Upper lobe of left lung (tissue), 6 donors: ENCODE measurements around the gene TXNRD1. TPM values are rescaled to one million over a fixed set of nuclear protein-coding genes. Genes with fewer than 3 reads are reported as not detected.

Source experiments
- ATAC-seq, 2 donors: fragments of 200-7000 bp; cut with Tn5 transposase; one replicate each; pipeline ENCODE4 v1.9.1; 2022; ENCODE audit warnings: mild to moderate bottlenecking in 2 of 2, moderate library complexity in 2 of 2; ENCODE audit not compliant: low FRiP score in 2 of 2
- DNase-seq, 2 donors: peaks; one replicate each; pipeline ENCODE4 v3.0.0-alpha.2; 2019 to 2020
- H3K27ac ChIP-seq, 4 donors: fragments of 200-600 bp; sonication (generic); one replicate each; pipeline ENCODE4 v1.5.1; 2016 to 2019
- H3K27me3 ChIP-seq, 4 donors: fragments of 200-600 bp; sonication (generic); one replicate each; pipeline ENCODE4 v1.5.1; 2017 to 2019
- H3K36me3 ChIP-seq, 4 donors: fragments of 200-600 bp; sonication (generic); one replicate each; pipeline ENCODE4 v1.5.1; 2016 to 2019
- H3K4me1 ChIP-seq, 4 donors: fragments of 200-600 bp; sonication (generic); one replicate each; pipeline ENCODE4 v1.5.1; 2018 to 2019
- H3K4me3 ChIP-seq, 4 donors: fragments of 200-600 bp; sonication (generic); one replicate each; pipeline ENCODE4 v1.5.1; 2017 to 2019; ENCODE audit warnings: mild to moderate bottlenecking in 2 of 4, moderate library complexity in 1 of 4
- H3K9me3 ChIP-seq, 4 donors: fragments of 200-600 bp; sonication (generic); one replicate each; pipeline ENCODE4 v1.5.1; 2018 to 2019
- EP300 ChIP-seq, 4 donors: sonication (generic); formaldehyde crosslinking; IDR thresholded peaks; one replicate each; pipeline ENCODE4 v1.5.1; 2017; ENCODE audit warnings: antibody characterized with exemption in 4 of 4, control low read depth in 2 of 4
- POLR2A ChIP-seq, 4 donors: fragments of 450-650 bp; IDR thresholded peaks; one replicate each; pipeline ENCODE4 v1.5.1; 2016 to 2017; ENCODE audit warnings: antibody characterized with exemption in 4 of 4, mild to moderate bottlenecking in 2 of 4
- POLR2AphosphoS5 ChIP-seq, 2 donors: sonication (generic); formaldehyde crosslinking; IDR thresholded peaks; one replicate each; pipeline ENCODE4 v1.5.1; 2017; ENCODE audit warnings: antibody characterized with exemption in 2 of 2
- WGBS, 2 donors: methylation state at CpG; one replicate each; pipeline ENCODE4 v1.1.5; 2017 to 2018; 5-methylcytosine and 5-hydroxymethylcytosine counted together
- total RNA-seq, 6 donors: library from RNA; depleted of rRNA in 4 of 6; stranded (reverse); fragments of >200 nt in 4 of 6; gene quantifications; one replicate each; pipeline versions ENCODE4 v1.1.0 to v1.2.1, GENCODE V29; 2016 to 2021
- TF ChIP-seq, protein P1 (sequence below), 6 experiments: fragments of 450-650 bp in 4 of 6; fragments of 200-600 bp in 2 of 6; sonication (generic) in 2 of 6; IDR thresholded peaks; one replicate each; pipeline ENCODE4 v1.5.1; 2016 to 2019; ENCODE audit warnings: antibody characterized with exemption in 6 of 6
- donor health status: DM: no; HTN: no; CAD: no; lungs with moderate emphysema.
- donor health status: DM: no; HTN: yes; CAD: no; lungs with severe emphysema.

TXNRD1 gene
- total RNA-seq, 6 donors from 2014 or later, result 124 to 381 (median 162) TPM

GRCh38 chr12:104336115-104336514, 120.5 kb downstream of the TXNRD1 start:
- Histone ChIP-seq H3K4me1 (no peaks in the 10 kb centered on the region), H3K9me3 (no peaks in the 10 kb centered on the region), H3K27me3 (no peaks in the 10 kb centered on the region), H3K4me3 (no peak overlapping the region), H3K36me3 (peaks cover 53 to 100% (median 78%) of the 10 kb centered on the region in 4 donors), H3K27ac (no peak overlapping the region)
- DNase-seq (no peak), ATAC-seq (no peak)
- TF ChIP-seq, protein P1, sequence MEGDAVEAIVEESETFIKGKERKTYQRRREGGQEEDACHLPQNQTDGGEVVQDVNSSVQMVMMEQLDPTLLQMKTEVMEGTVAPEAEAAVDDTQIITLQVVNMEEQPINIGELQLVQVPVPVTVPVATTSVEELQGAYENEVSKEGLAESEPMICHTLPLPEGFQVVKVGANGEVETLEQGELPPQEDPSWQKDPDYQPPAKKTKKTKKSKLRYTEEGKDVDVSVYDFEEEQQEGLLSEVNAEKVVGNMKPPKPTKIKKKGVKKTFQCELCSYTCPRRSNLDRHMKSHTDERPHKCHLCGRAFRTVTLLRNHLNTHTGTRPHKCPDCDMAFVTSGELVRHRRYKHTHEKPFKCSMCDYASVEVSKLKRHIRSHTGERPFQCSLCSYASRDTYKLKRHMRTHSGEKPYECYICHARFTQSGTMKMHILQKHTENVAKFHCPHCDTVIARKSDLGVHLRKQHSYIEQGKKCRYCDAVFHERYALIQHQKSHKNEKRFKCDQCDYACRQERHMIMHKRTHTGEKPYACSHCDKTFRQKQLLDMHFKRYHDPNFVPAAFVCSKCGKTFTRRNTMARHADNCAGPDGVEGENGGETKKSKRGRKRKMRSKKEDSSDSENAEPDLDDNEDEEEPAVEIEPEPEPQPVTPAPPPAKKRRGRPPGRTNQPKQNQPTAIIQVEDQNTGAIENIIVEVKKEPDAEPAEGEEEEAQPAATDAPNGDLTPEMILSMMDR (IDR thresholded peaks at IDR 0.05), result no peak
- TF ChIP-seq POLR2AphosphoS5 (IDR thresholded peaks at IDR 0.05) (no peak), EP300 (IDR thresholded peaks at IDR 0.05) (no peak), POLR2A (IDR thresholded peaks at IDR 0.05) (no peak)
- WGBS, 2 donors, result 96 to 97% methylated on average over 2 of the region's 2 CpGs

DNA sequence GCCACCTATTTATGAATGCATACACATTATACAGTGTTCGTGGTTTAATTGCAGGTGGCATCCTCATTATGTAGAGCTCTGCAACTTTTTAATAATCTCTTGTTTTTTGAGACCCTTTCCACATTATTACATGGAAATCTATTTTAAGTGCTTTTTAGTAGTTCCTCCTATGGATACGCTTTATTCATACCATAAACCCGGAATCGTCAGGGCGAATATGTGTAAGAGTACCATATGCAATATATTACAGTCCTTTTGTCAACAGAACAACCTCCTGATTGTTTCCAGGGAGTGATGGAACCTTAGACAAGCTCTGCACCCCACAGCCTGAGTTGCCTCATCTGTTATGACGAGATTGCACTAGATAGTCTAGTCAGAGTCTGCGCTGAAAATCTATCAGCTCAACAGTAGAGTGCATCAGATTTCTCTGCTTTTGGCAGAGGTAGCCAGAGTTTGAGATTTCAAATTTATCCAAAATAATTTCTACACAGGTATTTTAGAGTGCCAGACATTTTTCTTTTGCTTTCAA, 121.5 kb downstream of the TXNRD1 start:
- Histone ChIP-seq H3K4me1 (no peaks in the 10 kb centered on the region), H3K27ac (no peak overlapping the region), H3K27me3 (no peaks in the 10 kb centered on the region), H3K9me3 (no peaks in the 10 kb centered on the region), H3K4me3 (no peak overlapping the region), H3K36me3 (peaks cover 56 to 100% (median 81%) of the 10 kb centered on the region in 4 donors)
- DNase-seq (no peak), ATAC-seq (no peak)
- TF ChIP-seq EP300 (IDR thresholded peaks at IDR 0.05) (no peak), POLR2AphosphoS5 (IDR thresholded peaks at IDR 0.05) (no peak), POLR2A (IDR thresholded peaks at IDR 0.05) (no peak)
- TF ChIP-seq, protein P1 (IDR thresholded peaks at IDR 0.05), result no peak
- 90 to 98% methylated on average over 7 of the region's 7 CpGs for WGBS, 2 donors

DNA sequence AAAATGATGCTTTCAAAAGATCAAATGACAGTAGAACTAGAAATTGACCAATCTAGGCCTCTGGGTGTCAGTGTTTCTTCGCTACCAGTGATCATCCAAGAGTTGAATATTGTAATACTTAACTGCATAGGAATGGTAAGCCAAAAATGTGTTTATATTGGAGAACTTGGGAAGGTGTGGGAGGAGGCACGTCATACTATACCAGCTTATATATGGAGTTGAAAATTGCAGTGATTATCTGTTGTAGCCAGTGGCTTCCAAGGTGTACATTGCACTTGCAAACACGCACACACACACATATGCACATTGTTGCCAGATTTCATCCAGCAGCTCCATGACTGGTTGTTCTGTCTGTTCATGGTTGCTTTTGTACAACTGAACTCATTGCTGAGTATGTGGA, 124.1 kb downstream of the TXNRD1 start:
- WGBS, 2 donors, result 90 to 96% methylated on average over 3 of the region's 3 CpGs
- TF ChIP-seq POLR2AphosphoS5 (IDR thresholded peaks at IDR 0.05), result no peak
- TF ChIP-seq, protein P1 (IDR thresholded peaks at IDR 0.05), result no peak
- no peak for TF ChIP-seq EP300 (IDR thresholded peaks at IDR 0.05)
- no peak for TF ChIP-seq POLR2A (IDR thresholded peaks at IDR 0.05)
- Histone ChIP-seq H3K27ac (no peak overlapping the region), H3K36me3 (peaks cover 57 to 100% (median 84%) of the 10 kb centered on the region in 4 donors), H3K4me1 (no peaks in the 10 kb centered on the region), H3K4me3 (no peak overlapping the region), H3K9me3 (no peaks in the 10 kb centered on the region), H3K27me3 (no peaks in the 10 kb centered on the region)
- ATAC-seq (no peak), DNase-seq (no peak)

GRCh38 chr12:104340177-104340576, 124.6 kb downstream of the TXNRD1 start:
- H3K27ac ChIP-seq, result no peak overlapping the region
- DNase-seq, result no peak
- H3K27me3 ChIP-seq, result no peaks in the 10 kb centered on the region
- no peak for ATAC-seq
- no peak for TF ChIP-seq EP300 (IDR thresholded peaks at IDR 0.05)
- no peak for TF ChIP-seq POLR2AphosphoS5 (IDR thresholded peaks at IDR 0.05)
- TF ChIP-seq, protein P1 (IDR thresholded peaks at IDR 0.05), result no peak
- TF ChIP-seq POLR2A (IDR thresholded peaks at IDR 0.05), result no peak
- peaks cover 52 to 100% (median 79%) of the 10 kb centered on the region in 4 donors for H3K36me3 ChIP-seq
- WGBS, 2 donors, result 76 to 95% methylated on average over 1 of the region's 1 CpG
- H3K9me3 ChIP-seq, result no peaks in the 10 kb centered on the region
- no peak overlapping the region for H3K4me3 ChIP-seq
- no peaks in the 10 kb centered on the region for H3K4me1 ChIP-seq
